GM11168 (cell line): Measurements from ENCODE around the gene KRT1.

ENCODE experiments used
- in situ Hi-C: fragments of 300-500 bp; cut with MboI; formaldehyde crosslinking; loops from one replicate; pipeline ENCODE4 v1.12.0; 2022; ENCODE audit warnings: low sequenced_read_pairs; ENCODE audit not compliant: unreplicated experiment

The KRT1 gene

GRCh38 chr12:52699960-52700359 lies 19.8 kb upstream of the KRT1 start:
- in situ Hi-C loops: no loop called here

DNA sequence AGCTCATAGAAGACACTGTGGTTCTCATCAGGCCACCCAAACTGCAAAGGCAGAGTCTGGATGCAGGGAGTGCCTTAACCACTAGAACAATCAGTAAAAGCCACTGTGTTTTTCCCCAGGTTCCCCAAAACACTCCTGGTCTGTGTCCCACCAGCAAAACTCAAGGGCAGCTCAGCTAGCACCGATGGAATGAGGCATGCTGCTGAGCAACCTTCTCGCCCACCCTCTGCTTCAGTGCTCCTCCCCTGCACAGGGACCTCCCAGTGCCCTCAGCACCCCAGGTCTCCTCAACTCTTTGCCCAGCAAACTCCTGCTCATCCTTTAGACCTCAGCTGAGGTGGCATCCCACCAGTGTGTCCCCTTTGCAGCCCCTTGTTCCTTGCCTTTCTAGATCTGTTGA lies 19.2 kb upstream of the KRT1 start:
- in situ Hi-C loops: no loop called here

DNA sequence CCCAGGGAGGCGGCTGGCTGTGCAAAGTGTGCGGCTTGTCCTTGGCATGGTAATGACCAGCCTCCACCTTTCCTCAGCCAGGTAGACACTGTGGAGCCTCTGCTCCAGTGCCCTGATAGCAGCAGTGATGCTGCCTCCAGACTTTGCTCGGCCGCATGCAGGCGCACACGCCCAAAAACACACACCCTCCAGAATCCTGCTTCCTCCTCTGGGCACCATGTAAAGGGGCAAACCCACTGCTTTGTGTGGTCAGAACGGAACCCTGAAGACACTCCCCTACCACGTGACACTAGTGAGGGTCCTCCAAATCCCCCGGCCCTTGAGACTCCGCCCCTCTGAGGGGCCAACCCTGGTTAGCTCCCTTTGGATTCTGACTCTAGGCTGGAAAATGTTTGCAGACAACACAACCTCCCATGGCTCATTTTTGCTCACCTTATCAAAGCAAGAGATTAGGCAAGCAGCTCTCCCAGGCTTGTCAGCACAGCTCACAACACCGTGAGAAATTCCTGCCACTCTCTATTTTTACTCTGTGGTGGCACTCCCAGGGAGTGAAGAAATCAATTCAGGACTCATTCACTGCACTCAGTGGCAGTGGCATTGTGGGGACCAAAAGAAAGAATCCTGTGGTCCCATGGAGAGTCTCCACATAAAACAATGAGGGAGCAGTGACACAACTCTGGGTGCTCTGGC lies 18.6 kb upstream of the KRT1 start:
- in situ Hi-C loops: no loop called here

- in situ Hi-C loops: no loop called here
These were observed 16.9 kb upstream of the KRT1 start for GRCh38 chr12:52697058-52697582.

GRCh38 chr12:52696588-52696987 lies 16.4 kb upstream of the KRT1 start:
- in situ Hi-C loops: no loop called here

DNA sequence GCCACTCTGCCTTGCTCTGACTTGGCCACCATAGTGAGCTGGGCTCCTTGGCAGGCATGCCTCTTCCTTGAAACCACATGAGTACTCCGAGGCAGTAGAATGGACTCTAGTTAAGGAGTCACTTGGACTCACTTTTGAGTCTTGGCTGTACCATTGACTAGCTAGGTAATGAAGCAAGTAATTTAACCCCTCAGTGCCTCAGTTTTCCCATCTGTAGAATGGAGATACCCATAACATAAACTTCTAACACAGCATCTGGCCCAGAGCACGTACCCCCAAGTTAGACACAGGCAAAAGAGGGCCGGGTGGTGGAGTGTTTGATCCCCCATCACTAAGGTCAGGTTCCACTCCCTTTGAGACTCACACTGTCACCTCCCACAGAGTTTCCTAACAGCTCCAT lies 14.8 kb upstream of the KRT1 start:
- in situ Hi-C loops: no loop called here

DNA sequence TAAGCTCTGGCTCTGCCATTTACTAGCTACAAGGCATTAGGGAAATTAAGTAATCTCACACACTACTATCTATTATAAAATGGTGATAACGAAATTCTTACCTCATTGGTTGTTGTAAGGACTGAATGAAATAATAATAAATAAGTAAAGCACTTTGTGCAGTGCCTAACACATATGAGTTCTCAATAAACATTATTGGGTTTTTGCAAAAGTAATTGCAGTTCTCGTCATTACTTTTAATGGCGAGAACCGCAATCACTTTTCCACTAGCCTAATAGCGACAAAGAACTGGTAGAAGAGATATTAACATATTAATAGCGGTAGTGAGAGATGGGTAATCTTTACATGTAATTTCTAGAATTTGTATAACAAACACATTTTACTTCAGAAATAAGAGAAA lies 13.9 kb upstream of the KRT1 start:
- in situ Hi-C loops: no loop called here

- in situ Hi-C loops: no loop called here
These were observed 13.1 kb upstream of the KRT1 start for GRCh38 chr12:52693261-52693660.

DNA sequence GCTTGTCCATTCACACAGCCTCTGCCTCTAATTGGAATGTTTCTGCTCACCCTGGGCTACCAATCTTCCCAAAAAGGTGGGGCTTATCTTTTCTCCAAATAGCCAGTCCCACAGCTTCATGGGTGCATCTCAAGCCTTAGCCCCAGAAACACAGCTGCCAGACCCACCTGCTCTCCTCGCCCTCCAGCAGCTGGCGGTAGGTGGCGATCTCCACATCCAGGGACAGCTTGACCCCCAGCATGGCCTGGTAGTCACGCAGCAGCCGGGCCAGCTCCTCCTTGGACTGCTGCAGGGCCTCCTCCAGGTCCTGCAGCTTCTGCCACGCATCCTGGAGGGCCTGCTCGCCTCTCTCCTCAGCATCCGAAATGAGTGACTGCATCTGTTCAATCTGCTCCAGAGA lies 12.0 kb upstream of the KRT1 start:
- in situ Hi-C loops: no loop called here

GRCh38 chr12:52691841-52692150 lies 11.6 kb upstream of the KRT1 start:
- in situ Hi-C loops: no loop called here

- in situ Hi-C loops: no loop called here
These were observed 11.1 kb upstream of the KRT1 start for GRCh38 chr12:52691076-52691840.

GRCh38 chr12:52690351-52691075 lies 10.3 kb upstream of the KRT1 start:
- in situ Hi-C loops: no loop called here

DNA sequence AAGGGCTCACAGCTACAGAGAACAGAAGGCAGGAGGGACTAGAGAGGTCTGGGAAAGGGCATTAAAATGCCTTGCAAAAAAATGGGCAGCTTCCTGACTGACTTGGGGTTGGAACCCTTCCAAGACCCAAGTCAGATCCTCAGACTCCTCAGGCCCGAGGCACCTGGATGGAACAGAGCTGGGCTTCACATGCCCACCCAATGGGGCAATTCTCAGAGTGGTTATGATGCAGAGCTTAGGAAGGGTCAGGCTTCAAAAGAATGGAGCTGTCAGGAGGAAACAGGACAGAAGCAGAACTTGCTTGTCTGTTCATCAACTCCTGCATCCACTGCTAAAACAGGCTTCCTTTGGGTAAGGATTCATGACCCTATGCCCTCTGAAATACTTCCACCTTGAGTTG lies 9.7 kb upstream of the KRT1 start:
- in situ Hi-C loops: no loop called here

GRCh38 chr12:52689239-52689638 lies 9.0 kb upstream of the KRT1 start:
- in situ Hi-C loops: no loop called here

DNA sequence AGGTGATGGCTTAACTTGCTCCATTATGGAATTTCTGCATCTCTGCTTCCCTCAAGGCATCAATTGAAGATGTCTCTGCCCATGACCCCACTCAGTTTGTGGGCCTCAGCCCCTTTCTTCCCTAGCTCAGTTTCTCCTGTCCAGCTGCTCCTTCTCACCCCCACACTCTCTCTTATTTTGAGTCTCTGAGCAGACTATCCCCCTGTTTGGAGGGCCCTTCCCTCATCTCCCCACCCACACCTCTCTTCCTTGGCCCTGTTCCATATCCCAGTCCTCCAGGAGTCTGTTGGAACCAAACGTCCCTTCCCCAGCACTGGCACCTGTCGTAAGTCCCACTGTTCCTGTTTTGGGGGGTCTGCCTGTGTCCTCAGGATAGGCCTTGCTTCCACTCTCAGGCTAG lies 8.3 kb upstream of the KRT1 start:
- in situ Hi-C loops: no loop called here

- in situ Hi-C loops: no loop called here
These were observed 7.5 kb upstream of the KRT1 start for GRCh38 chr12:52687497-52688385.

DNA sequence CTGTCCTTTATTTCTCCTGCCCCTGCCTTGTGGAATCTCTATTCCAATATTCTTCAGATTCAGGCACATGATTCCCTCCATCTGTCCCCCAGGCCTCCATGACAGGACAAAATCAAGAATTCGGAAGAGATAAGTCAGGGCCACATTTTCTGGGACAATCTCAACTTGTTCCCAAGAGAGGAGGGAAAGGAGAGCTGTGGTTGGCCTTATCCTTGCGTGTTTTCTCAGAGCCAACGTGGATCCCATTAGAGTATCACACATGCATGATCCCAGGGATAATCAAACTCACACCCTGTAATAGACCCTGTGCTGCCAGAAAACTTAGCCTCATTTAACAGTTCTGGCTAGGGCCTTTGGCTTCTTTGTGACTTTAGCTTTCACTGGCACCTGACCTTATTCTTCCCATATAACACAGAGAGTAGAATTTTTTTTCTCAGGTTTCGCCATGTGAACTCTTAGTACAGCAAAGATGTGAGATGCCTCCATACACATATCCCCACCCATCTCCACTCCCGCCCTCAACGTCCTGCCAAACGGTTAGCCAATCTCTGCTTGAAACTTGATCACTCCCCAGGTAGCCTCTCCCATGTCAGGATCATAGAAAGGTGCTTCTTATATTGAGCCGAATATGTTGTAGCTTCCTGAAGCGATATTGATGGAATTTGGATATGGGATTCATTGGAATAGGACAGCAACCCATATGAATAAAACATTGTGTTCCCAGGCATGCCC lies 6.7 kb upstream of the KRT1 start:
- in situ Hi-C loops: no loop called here

DNA sequence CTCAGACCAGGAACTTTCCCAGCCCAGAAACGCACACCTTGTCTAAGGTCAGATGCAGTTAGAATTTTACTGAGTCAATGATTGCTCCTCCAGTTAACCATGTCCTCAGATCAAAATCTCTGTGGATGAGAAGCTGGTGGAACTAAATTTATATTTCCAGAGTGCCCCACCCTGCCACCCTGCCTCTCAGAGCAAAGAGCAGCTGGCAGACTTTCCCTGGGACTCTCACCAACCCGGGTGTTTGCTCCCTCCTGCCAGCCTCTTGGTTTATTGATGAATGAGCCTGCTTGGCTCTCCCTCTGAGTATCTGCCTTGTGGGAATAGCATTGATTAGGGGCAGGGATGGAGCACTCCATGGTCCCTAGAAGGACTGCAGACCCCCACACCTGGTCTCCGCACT lies 5.9 kb upstream of the KRT1 start:
- in situ Hi-C loops: no loop called here

GRCh38 chr12:52685406-52685890 lies 5.2 kb upstream of the KRT1 start:
- in situ Hi-C loops: no loop called here

DNA sequence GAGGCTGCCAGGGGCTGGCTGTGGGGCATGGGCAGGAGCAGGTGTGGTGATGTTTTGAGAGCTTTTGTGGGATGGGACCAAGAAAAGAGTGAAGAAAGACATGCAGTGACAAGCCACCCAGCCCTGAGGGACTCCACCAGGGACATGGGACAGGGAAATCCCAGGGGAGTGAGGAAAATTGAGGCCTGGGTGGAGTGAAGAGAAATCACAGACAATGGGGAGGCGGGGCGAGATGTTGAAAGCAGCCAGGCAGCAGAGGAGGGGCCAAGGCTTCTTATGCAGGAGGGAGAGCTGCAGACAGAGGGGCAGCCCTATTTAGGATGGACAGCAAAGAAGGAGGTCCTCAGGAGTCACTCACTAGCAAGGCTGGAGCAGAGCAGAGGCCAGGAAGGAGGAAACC lies 4.2 kb upstream of the KRT1 start:
- in situ Hi-C loops: no loop called here
